Mesenchymal stem cell (in vitro differentiated cells and primary cell): ENCODE data around the gene STUM.
A peak's percentile ranks its signal among the peaks of the same experiment; 100 is the strongest.

Experiments used
- DNase-seq: peaks from one replicate; pipeline ENCODE4 v3.0.0-alpha.2; 2013
- H2AFZ ChIP-seq: one replicate; pipeline ENCODE4 v1.6.1; 2013; ENCODE audit warnings: low read depth, mild to moderate bottlenecking, control low read depth, inconsistent platforms, low read length, moderate library complexity
- H2AK5ac ChIP-seq: 2 replicates; pipeline ENCODE4 v1.6.1; 2013; ENCODE audit warnings: low read length, moderate library complexity, mild to moderate bottlenecking, inconsistent platforms; ENCODE audit not compliant: severe bottlenecking
- H2BK120ac ChIP-seq: one replicate; pipeline ENCODE4 v1.6.1; 2013; ENCODE audit warnings: low read depth, mild to moderate bottlenecking, inconsistent platforms, low read length, moderate library complexity
- H2BK12ac ChIP-seq, 2 experiments: one replicate each; pipeline ENCODE4 v1.6.1; 2013; ENCODE audit warnings: inconsistent platforms in 2 of 2, low read length in 2 of 2, mild to moderate bottlenecking in 2 of 2, moderate library complexity in 2 of 2, control low read depth in 1 of 2
- H2BK15ac ChIP-seq: one replicate; pipeline ENCODE4 v1.6.1; 2013; ENCODE audit warnings: mild to moderate bottlenecking, low read depth, inconsistent platforms; ENCODE audit not compliant: poor library complexity, severe bottlenecking
- H2BK5ac ChIP-seq: 2 replicates; pipeline ENCODE4 v1.6.1; 2013; ENCODE audit warnings: low read depth, mild to moderate bottlenecking, low read length, control low read depth, inconsistent platforms; ENCODE audit not compliant: poor library complexity, severe bottlenecking
- H3K14ac ChIP-seq, 2 experiments: one replicate each; pipeline ENCODE4 v1.6.1; 2013; ENCODE audit warnings: inconsistent platforms in 2 of 2, low read length in 2 of 2, control low read depth in 1 of 2, mild to moderate bottlenecking in 1 of 2, moderate library complexity in 1 of 2
- H3K18ac ChIP-seq, 2 experiments: one replicate each; pipeline ENCODE4 v1.6.1; 2013; ENCODE audit warnings: inconsistent platforms in 2 of 2, low read length in 2 of 2, control low read depth in 1 of 2, low read depth in 1 of 2, mild to moderate bottlenecking in 1 of 2
- H3K23ac ChIP-seq, 2 experiments: one replicate each; pipeline ENCODE4 v1.6.1; 2013; ENCODE audit warnings: inconsistent platforms in 2 of 2, low read length in 2 of 2, mild to moderate bottlenecking in 2 of 2, moderate library complexity in 2 of 2, control low read depth in 1 of 2
- H3K27ac ChIP-seq: 2 replicates; pipeline ENCODE4 v1.5.1; 2013; ENCODE audit warnings: mild to moderate bottlenecking, moderate library complexity, low read length, control low read depth, inconsistent platforms; ENCODE audit not compliant: poor library complexity, severe bottlenecking
- H3K27me3 ChIP-seq, 2 experiments: 2 replicates each; pipeline versions ENCODE4 v1.6.1 to v1.7.0; 2013; ENCODE audit warnings: low read length in 2 of 2, mild to moderate bottlenecking in 2 of 2, moderate library complexity in 2 of 2, control low read depth in 1 of 2, inconsistent platforms in 1 of 2; ENCODE audit not compliant: control insufficient read depth in 1 of 2, insufficient read depth in 1 of 2
- H3K36me3 ChIP-seq, 2 experiments: 2 replicates each; pipeline versions ENCODE4 v1.6.1 to v1.7.0; 2013; ENCODE audit warnings: low read length in 2 of 2, control low read depth in 1 of 2, inconsistent platforms in 1 of 2, low read depth in 1 of 2, mild to moderate bottlenecking in 1 of 2; ENCODE audit not compliant: insufficient read depth in 2 of 2, control insufficient read depth in 1 of 2
- H3K4ac ChIP-seq, 2 experiments: one replicate each; pipeline ENCODE4 v1.6.1; 2013; ENCODE audit warnings: inconsistent platforms in 2 of 2, low read length in 2 of 2, mild to moderate bottlenecking in 2 of 2, moderate library complexity in 2 of 2, control low read depth in 1 of 2, low read depth in 1 of 2
- H3K4me1 ChIP-seq: 2 replicates; pipeline ENCODE4 v1.6.1; 2013; ENCODE audit warnings: low read depth, low read length, control low read depth; ENCODE audit not compliant: control insufficient read depth, insufficient read depth
- H3K4me2 ChIP-seq: 2 replicates; pipeline ENCODE4 v1.6.1; 2013; ENCODE audit warnings: low read length, mild to moderate bottlenecking, inconsistent platforms; ENCODE audit not compliant: poor library complexity, severe bottlenecking
- H3K4me3 ChIP-seq, 2 experiments: 2 replicates each; pipeline versions ENCODE4 v1.5.1 to v1.7.0; 2013; ENCODE audit warnings: low read length in 2 of 2, mild to moderate bottlenecking in 2 of 2, control low read depth in 1 of 2, low read depth in 1 of 2; ENCODE audit not compliant: insufficient read depth in 1 of 2
- H3K79me1 ChIP-seq: replicated peaks from 2 replicates; pipeline ENCODE4 v1.6.1; 2013; ENCODE audit warnings: mild to moderate bottlenecking, control low read depth, low read length, inconsistent platforms; ENCODE audit not compliant: poor library complexity, severe bottlenecking
- H3K9ac ChIP-seq: 2 replicates; pipeline ENCODE4 v1.7.0; 2013; ENCODE audit warnings: mild to moderate bottlenecking, low read length, moderate library complexity
- H3K9me3 ChIP-seq: 2 replicates; pipeline ENCODE4 v1.7.0; 2013; ENCODE audit warnings: mild to moderate bottlenecking, low read length; ENCODE audit not compliant: control insufficient read depth
- H4K8ac ChIP-seq: one replicate; pipeline ENCODE4 v1.6.1; 2013; ENCODE audit warnings: inconsistent platforms, mild to moderate bottlenecking, low read length, moderate library complexity
- H4K91ac ChIP-seq: one replicate; pipeline ENCODE4 v1.6.1; 2013; ENCODE audit warnings: mild to moderate bottlenecking, low read length, inconsistent platforms
- WGBS: methylation state at CpG from one replicate; pipeline ENCODE4 v1.1.7; 2013; ENCODE audit warnings: mixed read lengths; 5-methylcytosine and 5-hydroxymethylcytosine counted together

Gene STUM

DNA sequence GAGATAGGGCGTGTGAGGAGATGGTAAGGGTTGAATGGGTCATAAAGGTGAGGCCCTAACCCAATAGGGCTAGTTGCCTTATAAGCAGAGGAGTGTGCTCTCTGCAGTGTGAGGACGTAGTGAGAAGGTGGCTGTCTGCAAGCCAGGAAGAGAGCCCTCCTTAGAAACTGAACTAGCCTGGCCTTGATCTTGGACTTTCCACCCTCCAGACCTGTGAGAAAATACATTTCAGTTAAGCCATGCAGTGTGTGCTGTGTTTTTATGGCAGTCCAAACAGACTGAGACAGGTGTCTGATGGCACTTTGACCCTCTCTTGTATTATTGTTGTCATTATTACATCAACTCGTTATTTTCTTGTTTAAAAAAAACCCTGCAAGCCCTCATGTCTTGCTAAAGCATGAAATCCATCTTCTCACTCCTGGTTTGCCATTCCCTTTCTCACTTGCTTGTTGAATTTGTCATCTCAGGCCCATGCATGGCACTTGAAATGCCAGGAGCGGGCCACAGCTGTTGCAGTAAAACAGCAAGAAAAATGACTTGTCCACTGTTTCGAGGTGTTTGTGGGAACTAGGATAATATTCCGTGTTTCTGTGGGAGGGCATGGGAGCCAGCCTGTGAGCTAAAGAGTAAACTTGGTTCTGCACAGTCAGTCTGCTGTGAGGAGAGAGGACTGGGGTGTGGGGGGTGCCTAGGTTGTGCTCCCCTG lies 78.6 kb downstream of the STUM start:
- WGBS = 71% methylated on average over 6 of the region's 6 CpGs
- no peak overlapping the region for H3K4me2 ChIP-seq
- H4K91ac ChIP-seq = no peak overlapping the region
- no peak overlapping the region for H3K4ac ChIP-seq
- peak overlapping the region; percentile 31 for H2BK15ac ChIP-seq
- H3K4me1 ChIP-seq = peaks cover 2% of the 10 kb centered on the region
- peaks cover 2 to 8% of the 10 kb centered on the region in 2 experiments for H3K36me3 ChIP-seq
- H3K27me3 ChIP-seq = peaks cover 0 to 4% of the 10 kb centered on the region in 2 experiments
- no peak for DNase-seq
- H3K9ac ChIP-seq = no peak overlapping the region
- H3K4me3 ChIP-seq = no peak overlapping the region
- H3K14ac ChIP-seq = no peak overlapping the region
- H3K23ac ChIP-seq = no peak overlapping the region
- H3K27ac ChIP-seq = no peak overlapping the region
- no peak overlapping the region for H2BK5ac ChIP-seq
- H3K79me1 ChIP-seq = no peaks in the 10 kb centered on the region
- no peaks in the 10 kb centered on the region for H3K9me3 ChIP-seq
- H2BK12ac ChIP-seq = no peak overlapping the region
- no peak overlapping the region for H2BK120ac ChIP-seq
- H3K18ac ChIP-seq = no peak overlapping the region
- H4K8ac ChIP-seq = no peak overlapping the region
- H2AK5ac ChIP-seq = no peak overlapping the region
- no peak overlapping the region for H2AFZ ChIP-seq

DNA sequence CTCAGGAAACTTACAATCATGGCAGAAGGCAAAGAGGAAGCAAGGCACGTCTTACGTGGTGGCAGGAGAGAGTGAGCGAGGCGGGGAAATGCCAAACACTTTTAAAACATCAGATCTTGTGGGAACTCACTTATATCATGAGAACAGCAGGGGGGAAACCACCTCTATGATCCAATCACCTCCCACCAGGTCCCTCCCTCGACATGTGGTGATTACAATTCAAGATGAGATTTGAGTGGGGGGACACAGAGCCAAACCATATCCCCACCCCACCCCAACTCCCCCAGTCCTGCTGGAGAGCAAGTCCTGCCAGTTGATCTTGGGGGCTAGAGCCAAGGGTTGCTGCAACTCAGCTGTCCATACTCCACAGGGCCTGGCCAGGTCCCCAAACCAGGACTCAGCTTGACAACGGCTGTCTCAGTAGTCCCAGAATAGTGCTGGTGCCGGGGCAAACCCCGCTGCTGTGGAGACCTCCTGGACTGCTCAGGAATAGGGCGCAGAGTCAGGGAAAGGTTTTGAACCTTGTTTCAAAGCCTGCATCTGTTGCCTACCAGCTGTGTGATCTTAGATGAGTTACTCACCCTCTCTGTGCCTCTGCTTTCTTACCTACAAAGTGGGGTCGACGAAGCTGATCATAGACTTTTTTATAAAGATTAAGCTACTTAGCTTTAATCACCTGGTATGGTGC lies 79.5 kb downstream of the STUM start:
- H3K4me3 ChIP-seq = no peak overlapping the region
- H3K36me3 ChIP-seq = peaks cover 2 to 8% of the 10 kb centered on the region in 2 experiments
- H3K14ac ChIP-seq = no peak overlapping the region
- no peak overlapping the region for H2BK15ac ChIP-seq
- H3K9me3 ChIP-seq = no peaks in the 10 kb centered on the region
- H3K18ac ChIP-seq = no peak overlapping the region
- H3K79me1 ChIP-seq = no peaks in the 10 kb centered on the region
- no peak overlapping the region for H3K9ac ChIP-seq
- no peak overlapping the region for H2BK5ac ChIP-seq
- no peak overlapping the region for H2BK12ac ChIP-seq
- no peak overlapping the region for H3K27ac ChIP-seq
- H4K8ac ChIP-seq = no peak overlapping the region
- H2BK120ac ChIP-seq = no peak overlapping the region
- H2AK5ac ChIP-seq = no peak overlapping the region
- no peak overlapping the region for H4K91ac ChIP-seq
- H3K4me1 ChIP-seq = peaks cover 5% of the 10 kb centered on the region
- no peak overlapping the region for H2AFZ ChIP-seq
- H3K4me2 ChIP-seq = no peak overlapping the region
- H3K23ac ChIP-seq = no peak overlapping the region
- H3K4ac ChIP-seq = no peak overlapping the region
- 92% methylated on average over 9 of the region's 11 CpGs for WGBS
- no peak for DNase-seq
- H3K27me3 ChIP-seq = no peaks in the 10 kb centered on the region

- Histone ChIP-seq H2BK12ac (no peak overlapping the region), H3K79me1 (no peaks in the 10 kb centered on the region), H3K4me2 (no peak overlapping the region), H2AK5ac (no peak overlapping the region), H4K8ac (no peak overlapping the region), H3K14ac (no peak overlapping the region), H3K4me1 (peaks cover 5% of the 10 kb centered on the region), H4K91ac (no peak overlapping the region), H2BK120ac (no peak overlapping the region), H3K23ac (no peak overlapping the region), H2AFZ (no peak overlapping the region), H3K4ac (no peak overlapping the region), H3K4me3 (no peak overlapping the region), H3K36me3 (peaks cover 2 to 8% of the 10 kb centered on the region in 2 experiments), H3K27ac (no peak overlapping the region), H2BK5ac (no peak overlapping the region), H2BK15ac (no peak overlapping the region), H3K9me3 (no peaks in the 10 kb centered on the region), H3K18ac (no peak overlapping the region), H3K27me3 (no peaks in the 10 kb centered on the region), H3K9ac (no peak overlapping the region)
- no peak for DNase-seq
- 90% methylated on average over 10 of the region's 10 CpGs for WGBS
Observed at GRCh38 chr1:226628612-226629155, 80.1 kb downstream of the STUM start.

DNA sequence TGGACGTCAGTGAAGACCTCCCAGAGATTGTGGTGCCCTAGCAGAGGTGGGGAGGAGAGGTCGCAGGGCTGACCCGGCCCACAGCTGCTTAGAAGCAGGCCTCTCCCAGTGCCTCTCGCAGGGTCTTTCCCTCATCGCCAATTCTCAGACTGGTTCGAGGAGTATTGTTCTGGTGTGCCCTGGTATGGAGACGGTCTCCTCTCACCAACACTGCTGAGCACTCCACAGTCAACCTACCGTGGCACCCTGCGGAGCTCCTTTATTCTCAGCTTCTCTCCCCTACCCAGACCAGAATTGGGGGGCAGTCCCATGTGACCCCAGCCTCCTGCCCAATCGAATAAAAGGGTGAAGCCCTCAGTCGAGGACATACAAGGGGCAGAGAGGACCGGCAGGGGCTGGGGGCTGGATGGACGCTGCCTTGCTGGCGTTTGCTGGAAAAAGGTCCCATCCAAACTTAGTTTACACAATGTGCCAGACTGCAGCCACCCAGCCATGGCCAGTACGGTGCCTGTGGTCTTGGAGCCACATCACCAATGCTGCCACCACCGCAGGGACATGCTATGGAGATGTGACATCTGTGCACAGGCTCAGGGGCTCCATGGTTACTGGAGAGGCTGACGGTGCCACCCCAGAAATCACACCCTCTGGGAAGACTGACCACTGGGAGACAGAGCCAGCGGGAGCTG lies 80.8 kb downstream of the STUM start:
- H3K14ac ChIP-seq = peak overlapping the region in 1 of 2 experiments; percentile 39
- no peak overlapping the region for H2AFZ ChIP-seq
- WGBS = 88% methylated on average over 18 of the region's 18 CpGs

More for the DNA sequence above, 80.8 kb downstream of the STUM start:
- Histone ChIP-seq H2BK5ac (no peak overlapping the region), H3K4me3 (no peak overlapping the region), H4K8ac (no peak overlapping the region), H3K36me3 (peaks cover 2 to 8% of the 10 kb centered on the region in 2 experiments), H3K4ac (no peak overlapping the region), H3K4me2 (no peak overlapping the region), H2AK5ac (no peak overlapping the region), H3K9ac (no peak overlapping the region), H3K18ac (no peak overlapping the region), H2BK15ac (no peak overlapping the region), H3K79me1 (no peaks in the 10 kb centered on the region), H3K9me3 (no peaks in the 10 kb centered on the region), H3K27ac (no peak overlapping the region), H2BK12ac (no peak overlapping the region), H4K91ac (no peak overlapping the region), H3K4me1 (peaks cover 8% of the 10 kb centered on the region), H3K27me3 (no peaks in the 10 kb centered on the region), H2BK120ac (no peak overlapping the region), H3K23ac (no peak overlapping the region)
- no peak for DNase-seq
